Caco-2 (cell line): ENCODE measurements around the gene EVX2. TPM values are rescaled to one million over a fixed set of nuclear protein-coding genes. Genes with fewer than 3 reads are reported as not detected.

Source experiments
- BruUV-seq: library from RNA; stranded (reverse); fragments of 400-500 nt; replicated peaks from 2 replicates; lab custom pipeline; 2021; lab: Mats Ljungman, UMichigan
- CTCF ChIA-PET: fragments of 300-600 bp; sonication (Branson Sonifier 250); formaldehyde crosslinking; loops from one replicate; lab custom pipeline; 2022; ENCODE audit warnings: antibody characterized with exemption; lab: Charles Lee
- POLR2A ChIA-PET: fragments of 300-600 bp; sonication (Branson Sonifier 250); formaldehyde crosslinking; loops from one replicate; lab custom pipeline; 2022; ENCODE audit warnings: antibody characterized with exemption; lab: Charles Lee
- DNase-seq, 2 experiments: peaks; one replicate each; pipeline versions ENCODE4 v3.0.0 to v3.0.0-alpha.2; 2020 to 2022
- H3K27me3 ChIP-seq: replicated peaks from 2 replicates; pipeline ENCODE4 v1.6.0; 2011; ENCODE audit warnings: low read length; ENCODE audit not compliant: control insufficient read depth, insufficient read depth
- H3K36me3 ChIP-seq: 2 replicates; pipeline ENCODE4 v1.5.1; 2011; ENCODE audit warnings: low read length; ENCODE audit not compliant: control insufficient read depth, insufficient read depth
- H3K4me1 ChIP-seq: fragments of 250-450 bp; sonication (Bioruptor Pico); 2 replicates; pipeline ENCODE4 v1.5.1; 2020; ENCODE audit warnings: mild to moderate bottlenecking
- H3K4me3 ChIP-seq: 2 replicates; pipeline ENCODE4 v1.5.1; 2011; ENCODE audit warnings: low read depth, mild to moderate bottlenecking, control low read depth, low read length
- H3K9me3 ChIP-seq: fragments of 250-450 bp; sonication (Bioruptor Pico); 2 replicates; pipeline ENCODE4 v1.5.1; 2020; ENCODE audit warnings: mild to moderate bottlenecking, moderate library complexity
- H3K27ac Mint-ChIP-seq: one replicate; pipeline ENCODE4 v1.8.0; 2022; ENCODE audit warnings: mixed read lengths; ENCODE audit not compliant: unreplicated experiment
- H3K27me3 Mint-ChIP-seq: one replicate; pipeline ENCODE4 v1.8.0; 2022; ENCODE audit warnings: mixed read lengths; ENCODE audit not compliant: insufficient read depth, unreplicated experiment
- H3K36me3 Mint-ChIP-seq: one replicate; pipeline ENCODE4 v1.8.0; 2022; ENCODE audit warnings: mild to moderate bottlenecking, mixed read lengths; ENCODE audit not compliant: insufficient read depth, unreplicated experiment
- H3K4me1 Mint-ChIP-seq: one replicate; pipeline ENCODE4 v1.8.0; 2022; ENCODE audit warnings: low read depth, mixed read lengths; ENCODE audit not compliant: unreplicated experiment
- H3K4me3 Mint-ChIP-seq: one replicate; pipeline ENCODE4 v1.8.0; 2022; ENCODE audit warnings: mild to moderate bottlenecking, moderate library complexity, mixed read lengths; ENCODE audit not compliant: unreplicated experiment
- H3K9me3 Mint-ChIP-seq: one replicate; pipeline ENCODE4 v1.8.0; 2022; ENCODE audit warnings: mixed read lengths; ENCODE audit not compliant: unreplicated experiment
- intact Hi-C: fragments of 100-400 bp; cut with micrococcal nuclease; formaldehyde crosslinking; loops from one replicate; pipeline ENCODE4 v1.10.0; 2022; ENCODE audit not compliant: unreplicated experiment
- total RNA-seq: library from RNA; stranded (reverse); gene quantifications from 2 replicates; pipeline ENCODE4 v1.2.3, GENCODE V29; 2022
- TF ChIP-seq, protein P1 (sequence below), 2 experiments: fragments of 200-600 bp in 1 of 2; IDR thresholded peaks; 1 replicate in 1 of 2; 2 replicates in 1 of 2; pipeline versions ENCODE4 v1.5.1 to v1.8.0; 2011 to 2022; ENCODE audit warnings: antibody characterized with exemption in 1 of 2, control low read depth in 1 of 2, inconsistent platforms in 1 of 2, low read depth in 1 of 2, low read length in 1 of 2, mild to moderate bottlenecking in 1 of 2, moderate library complexity in 1 of 2; ENCODE audit not compliant: insufficient read depth in 1 of 2, severe bottlenecking in 1 of 2, unreplicated experiment in 1 of 2

EVX2 gene
- total RNA-seq, 1 experiment from 2014 or later = not detected

DNA sequence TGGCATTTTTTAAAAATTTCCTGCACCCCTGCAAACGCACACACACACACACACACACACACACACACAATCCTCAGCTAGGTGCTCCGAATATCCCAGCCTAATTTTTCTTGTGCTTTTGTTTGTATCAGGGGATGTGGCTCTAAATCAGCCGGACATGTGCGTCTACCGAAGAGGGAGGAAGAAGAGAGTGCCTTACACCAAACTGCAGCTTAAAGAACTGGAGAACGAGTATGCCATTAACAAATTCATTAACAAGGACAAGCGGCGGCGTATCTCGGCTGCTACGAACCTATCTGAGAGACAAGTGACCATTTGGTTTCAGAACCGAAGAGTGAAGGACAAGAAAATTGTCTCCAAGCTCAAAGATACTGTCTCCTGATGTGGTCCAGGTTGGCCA lies 10.6 kb upstream of the EVX2 start:
- H3K9me3 Mint-ChIP-seq = no peaks in the 10 kb centered on the region
- Histone ChIP-seq H3K27me3 (peaks cover 14% of the 10 kb centered on the region), H3K9me3 (no peaks in the 10 kb centered on the region), H3K4me1 (peaks cover 13% of the 10 kb centered on the region), H3K4me3 (no peak overlapping the region), H3K36me3 (no peaks in the 10 kb centered on the region)
- no peaks in the 10 kb centered on the region for H3K4me1 Mint-ChIP-seq
- DNase-seq = no peak
- no peaks in the 10 kb centered on the region for H3K36me3 Mint-ChIP-seq
- TF ChIP-seq, protein P1, sequence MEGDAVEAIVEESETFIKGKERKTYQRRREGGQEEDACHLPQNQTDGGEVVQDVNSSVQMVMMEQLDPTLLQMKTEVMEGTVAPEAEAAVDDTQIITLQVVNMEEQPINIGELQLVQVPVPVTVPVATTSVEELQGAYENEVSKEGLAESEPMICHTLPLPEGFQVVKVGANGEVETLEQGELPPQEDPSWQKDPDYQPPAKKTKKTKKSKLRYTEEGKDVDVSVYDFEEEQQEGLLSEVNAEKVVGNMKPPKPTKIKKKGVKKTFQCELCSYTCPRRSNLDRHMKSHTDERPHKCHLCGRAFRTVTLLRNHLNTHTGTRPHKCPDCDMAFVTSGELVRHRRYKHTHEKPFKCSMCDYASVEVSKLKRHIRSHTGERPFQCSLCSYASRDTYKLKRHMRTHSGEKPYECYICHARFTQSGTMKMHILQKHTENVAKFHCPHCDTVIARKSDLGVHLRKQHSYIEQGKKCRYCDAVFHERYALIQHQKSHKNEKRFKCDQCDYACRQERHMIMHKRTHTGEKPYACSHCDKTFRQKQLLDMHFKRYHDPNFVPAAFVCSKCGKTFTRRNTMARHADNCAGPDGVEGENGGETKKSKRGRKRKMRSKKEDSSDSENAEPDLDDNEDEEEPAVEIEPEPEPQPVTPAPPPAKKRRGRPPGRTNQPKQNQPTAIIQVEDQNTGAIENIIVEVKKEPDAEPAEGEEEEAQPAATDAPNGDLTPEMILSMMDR (IDR thresholded peaks at IDR 0.05; ENCODE audit: insufficient read depth in 1 of 2, low read depth in 1 of 2, low read length in 1 of 2, severe bottlenecking in 1 of 2, unreplicated experiment in 1 of 2) = no peak
- peaks cover 45% of the 10 kb centered on the region for H3K27me3 Mint-ChIP-seq
- H3K27ac Mint-ChIP-seq = no peak overlapping the region
- no TSS peak for BruUV-seq
- CTCF ChIA-PET = interaction anchor here (0.7 kb wide), 1 partner anchor 32 kb away, joined by 3 read pairs; no protein-coding TSS in a partner anchor
- H3K4me3 Mint-ChIP-seq = no peak overlapping the region
- POLR2A ChIA-PET = no interaction called here
- intact Hi-C loops = loop anchor here (10.0 kb wide), 2 partner anchors 490 to 1060 kb away; no protein-coding TSS in a partner anchor

DNA sequence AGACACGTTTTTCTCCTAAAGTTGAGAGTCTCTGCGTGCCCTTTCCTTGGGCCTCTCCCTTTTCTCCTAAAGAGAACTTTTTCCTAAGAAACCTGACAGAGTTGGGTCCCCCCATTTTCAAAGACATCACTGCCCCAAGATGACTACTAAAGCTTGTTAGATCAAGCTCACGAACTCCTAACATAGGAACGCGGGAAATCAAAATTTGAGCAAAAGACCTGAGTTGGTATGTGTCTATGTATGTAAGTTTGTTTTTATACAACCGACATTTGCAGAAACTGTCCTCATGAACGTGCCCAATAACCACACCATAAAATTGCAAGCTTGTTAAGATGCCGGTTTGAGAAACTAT lies 10.1 kb upstream of the EVX2 start:
- peak overlapping the region; percentile 68 for H3K4me3 Mint-ChIP-seq
- POLR2A ChIA-PET = no interaction called here
- Histone ChIP-seq H3K36me3 (no peaks in the 10 kb centered on the region), H3K27me3 (peaks cover 14% of the 10 kb centered on the region), H3K4me3 (no peak overlapping the region), H3K4me1 (peaks cover 13% of the 10 kb centered on the region), H3K9me3 (no peaks in the 10 kb centered on the region)
- intact Hi-C loops = loop anchor here (10.0 kb wide), 2 partner anchors 489 to 1059 kb away; no protein-coding TSS in a partner anchor
- DNase-seq = no peak
- no TSS peak for BruUV-seq
- H3K4me1 Mint-ChIP-seq = no peaks in the 10 kb centered on the region
- H3K36me3 Mint-ChIP-seq = no peaks in the 10 kb centered on the region
- no peak overlapping the region for H3K27ac Mint-ChIP-seq
- CTCF ChIA-PET = interaction anchor here (0.7 kb wide), 1 partner anchor 32 kb away, joined by 3 read pairs; no protein-coding TSS in a partner anchor
- H3K27me3 Mint-ChIP-seq = peaks cover 44% of the 10 kb centered on the region
- H3K9me3 Mint-ChIP-seq = no peaks in the 10 kb centered on the region
- TF ChIP-seq, protein P1 (IDR thresholded peaks at IDR 0.05; ENCODE audit: insufficient read depth in 1 of 2, low read depth in 1 of 2, low read length in 1 of 2, severe bottlenecking in 1 of 2, unreplicated experiment in 1 of 2) = no peak

GRCh38 chr2:176093145-176093897 lies 9.6 kb upstream of the EVX2 start:
- DNase-seq = no peak

More at GRCh38 chr2:176093145-176093897, 9.6 kb upstream of the EVX2 start:
- Mint-ChIP-seq H3K9me3 (no peaks in the 10 kb centered on the region), H3K4me3 (peak overlapping the region; percentile 68), H3K27me3 (peaks cover 43% of the 10 kb centered on the region), H3K4me1 (no peaks in the 10 kb centered on the region), H3K27ac (no peak overlapping the region), H3K36me3 (no peaks in the 10 kb centered on the region)
- TF ChIP-seq, protein P1 (IDR thresholded peaks at IDR 0.05; ENCODE audit: insufficient read depth in 1 of 2, low read depth in 1 of 2, low read length in 1 of 2, severe bottlenecking in 1 of 2, unreplicated experiment in 1 of 2) = peak in 1 of 2 experiments; percentile 14
- Histone ChIP-seq H3K4me1 (peaks cover 15% of the 10 kb centered on the region), H3K36me3 (no peaks in the 10 kb centered on the region), H3K27me3 (peaks cover 14% of the 10 kb centered on the region), H3K9me3 (no peaks in the 10 kb centered on the region), H3K4me3 (peak overlapping the region; percentile 36)
- POLR2A ChIA-PET = no interaction called here
- BruUV-seq = no TSS peak
- CTCF ChIA-PET = interaction anchor here (0.7 kb wide), 1 partner anchor 33 kb away, joined by 3 read pairs; no protein-coding TSS in a partner anchor
- intact Hi-C loops = loop anchor here (10.0 kb wide), 2 partner anchors 489 to 1059 kb away; no protein-coding TSS in a partner anchor
